ENCODE results near the gene CMA1.

The CMA1 gene

GRCh38 chr14:24514209-24514608 is 6.1 kb upstream of the CMA1 start:
- Histone ChIP-seq H3K4me1 (ENCODE audit: low read length) (no peaks in the 10 kb centered on the region), H3K79me2 (ENCODE audit: low read length) (no peaks in the 10 kb centered on the region), H3K9me3 (replicated peaks; ENCODE audit: insufficient read depth, low read length) (no peaks in the 10 kb centered on the region), H2AFZ (ENCODE audit: low read length) (no peak overlapping the region), H3K9ac (ENCODE audit: low read length) (no peak overlapping the region), H3K4me2 (ENCODE audit: low read depth, low read length) (no peak overlapping the region), H3F3A (ENCODE audit: insufficient read depth, low read length) (no peaks in the 10 kb centered on the region), H3K9me2 (replicated peaks; ENCODE audit: insufficient read depth, low read length) (no peaks in the 10 kb centered on the region), H3K27ac (ENCODE audit: low read length) (no peak overlapping the region), H3K27me3 (replicated peaks; ENCODE audit: insufficient read depth, low read length) (no peaks in the 10 kb centered on the region), H3K36me3 (replicated peaks; ENCODE audit: insufficient read depth, low read length) (no peaks in the 10 kb centered on the region), H3K4me3 (ENCODE audit: low read length) (no peak overlapping the region), H4K20me1 (ENCODE audit: insufficient read depth, low read length) (no peaks in the 10 kb centered on the region)
- TF ChIP-seq CTCF (IDR thresholded peaks at IDR 0.05; ENCODE audit: low read length) (no peak), EZH2phosphoT487 (IDR thresholded peaks at IDR 0.05; ENCODE audit: low read length) (no peak), EZH2 (optimal IDR thresholded peaks at IDR 0.05; ENCODE audit: low read depth, low read length) (no peak)
- no peak for DNase-seq

- no peak for TF ChIP-seq EZH2phosphoT487 (IDR thresholded peaks at IDR 0.05; ENCODE audit: low read length)
- no peak for TF ChIP-seq CTCF (IDR thresholded peaks at IDR 0.05; ENCODE audit: low read length)
- no peak for TF ChIP-seq EZH2 (optimal IDR thresholded peaks at IDR 0.05; ENCODE audit: low read depth, low read length)
- no peaks in the 10 kb centered on the region for H3F3A ChIP-seq (ENCODE audit: insufficient read depth, low read length)
These were observed 4.9 kb upstream of the CMA1 start for GRCh38 chr14:24513009-24513408.

GRCh38 chr14:24506443-24506842 is 1.6 kb downstream of the CMA1 start:
- H3K79me2 ChIP-seq (ENCODE audit: low read length) = no peaks in the 10 kb centered on the region
- no peaks in the 10 kb centered on the region for H3K27me3 ChIP-seq (replicated peaks; ENCODE audit: insufficient read depth, low read length)
- H3K36me3 ChIP-seq (replicated peaks; ENCODE audit: insufficient read depth, low read length) = no peaks in the 10 kb centered on the region
- no peaks in the 10 kb centered on the region for H3K9me2 ChIP-seq (replicated peaks; ENCODE audit: insufficient read depth, low read length)
- H3K4me1 ChIP-seq (ENCODE audit: low read length) = no peaks in the 10 kb centered on the region
- H2AFZ ChIP-seq (ENCODE audit: low read length) = no peak overlapping the region
- no peaks in the 10 kb centered on the region for H4K20me1 ChIP-seq (ENCODE audit: insufficient read depth, low read length)
- H3K9me3 ChIP-seq (replicated peaks; ENCODE audit: insufficient read depth, low read length) = no peaks in the 10 kb centered on the region
- H3K4me3 ChIP-seq (ENCODE audit: low read length) = no peak overlapping the region
- no peak for DNase-seq
- TF ChIP-seq EZH2 (optimal IDR thresholded peaks at IDR 0.05; ENCODE audit: low read depth, low read length) (no peak), CTCF (IDR thresholded peaks at IDR 0.05; ENCODE audit: low read length) (no peak), EZH2phosphoT487 (IDR thresholded peaks at IDR 0.05; ENCODE audit: low read length) (no peak)
- no peak overlapping the region for H3K9ac ChIP-seq (ENCODE audit: low read length)
- no peak overlapping the region for H3K4me2 ChIP-seq (ENCODE audit: low read depth, low read length)
- no peaks in the 10 kb centered on the region for H3F3A ChIP-seq (ENCODE audit: insufficient read depth, low read length)
- no peak overlapping the region for H3K27ac ChIP-seq (ENCODE audit: low read length)

More at GRCh38 chr14:24513009-24513408, 4.9 kb upstream of the CMA1 start:
- DNase-seq = no peak
- H3K36me3 ChIP-seq (replicated peaks; ENCODE audit: insufficient read depth, low read length) = no peaks in the 10 kb centered on the region
- H3K9ac ChIP-seq (ENCODE audit: low read length) = no peak overlapping the region
- H3K4me2 ChIP-seq (ENCODE audit: low read depth, low read length) = no peak overlapping the region
- no peaks in the 10 kb centered on the region for H4K20me1 ChIP-seq (ENCODE audit: insufficient read depth, low read length)
- H3K27ac ChIP-seq (ENCODE audit: low read length) = no peak overlapping the region
- no peaks in the 10 kb centered on the region for H3K27me3 ChIP-seq (replicated peaks; ENCODE audit: insufficient read depth, low read length)
- no peaks in the 10 kb centered on the region for H3K79me2 ChIP-seq (ENCODE audit: low read length)
- no peak overlapping the region for H3K4me3 ChIP-seq (ENCODE audit: low read length)
- H2AFZ ChIP-seq (ENCODE audit: low read length) = no peak overlapping the region
- H3K4me1 ChIP-seq (ENCODE audit: low read length) = no peaks in the 10 kb centered on the region
- H3K9me3 ChIP-seq (replicated peaks; ENCODE audit: insufficient read depth, low read length) = no peaks in the 10 kb centered on the region
- no peaks in the 10 kb centered on the region for H3K9me2 ChIP-seq (replicated peaks; ENCODE audit: insufficient read depth, low read length)
